Right hindlimb (tissue), 1 donor: ENCODE results near the gene POU2F2.
"Not testable (repeated sequence)": the region's sequence is repeated elsewhere in the genome, so short reads cannot be mapped to it uniquely, and the experiment has no call there.

Experiments used
- DNase-seq: peaks from one replicate; pipeline ENCODE4 v3.0.0-alpha.2; 2018

Gene POU2F2

GRCh38 chr19:42124386-42124901 lies 7.8 kb downstream of the POU2F2 start:
- DNase-seq, result no peak

- DNase-seq, result no peak
These were observed 8.5 kb downstream of the POU2F2 start for GRCh38 chr19:42123765-42124164.

GRCh38 chr19:42122691-42123607 lies 9.3 kb downstream of the POU2F2 start:
- DNase-seq, result no peak

GRCh38 chr19:42121656-42122069 lies 10.6 kb downstream of the POU2F2 start:
- no peak for DNase-seq

- no peak for DNase-seq
These were observed 11.1 kb downstream of the POU2F2 start for GRCh38 chr19:42121036-42121621.

- no peak for DNase-seq
These were observed 11.8 kb downstream of the POU2F2 start for GRCh38 chr19:42120276-42120980.

GRCh38 chr19:42117076-42117475 lies 15.2 kb downstream of the POU2F2 start:
- no peak for DNase-seq

- no peak for DNase-seq
These were observed 15.8 kb downstream of the POU2F2 start for GRCh38 chr19:42116308-42117075.

GRCh38 chr19:42115705-42116104 lies 16.5 kb downstream of the POU2F2 start:
- DNase-seq, result no peak

- no peak for DNase-seq
These were observed 17.0 kb downstream of the POU2F2 start for GRCh38 chr19:42115219-42115618.

GRCh38 chr19:42114412-42114811 lies 17.8 kb downstream of the POU2F2 start:
- DNase-seq, result no peak

- DNase-seq, result no peak
These were observed 18.5 kb downstream of the POU2F2 start for GRCh38 chr19:42113641-42114348.

GRCh38 chr19:42111811-42112210 lies 20.4 kb downstream of the POU2F2 start:
- no peak for DNase-seq

- no peak for DNase-seq
These were observed 20.9 kb downstream of the POU2F2 start for GRCh38 chr19:42111384-42111783.

GRCh38 chr19:42110658-42111057 lies 21.6 kb downstream of the POU2F2 start:
- DNase-seq, result no peak

- DNase-seq, result no peak
These were observed 22.4 kb downstream of the POU2F2 start for GRCh38 chr19:42109896-42110295.

- peak; percentile 80 for DNase-seq
These were observed 23.5 kb downstream of the POU2F2 start for GRCh38 chr19:42108527-42109389.

GRCh38 chr19:42105368-42105767 lies 26.9 kb downstream of the POU2F2 start:
- DNase-seq, result no peak

- DNase-seq, result no peak
These were observed 29.4 kb downstream of the POU2F2 start for GRCh38 chr19:42102877-42103276.

- not testable (repeated sequence) for DNase-seq
These were observed 32.0 kb downstream of the POU2F2 start for GRCh38 chr19:42100241-42100640.
